ENCODE measurements around the gene ZDHHC8.

GRCh38 chr22:20183101-20183500, 51.5 kb downstream of the ZDHHC8 start:
- TF ChIP-seq CTCF (IDR thresholded peaks at IDR 0.05), result no peak
- TF ChIP-seq EZH2 (IDR thresholded peaks at IDR 0.05; ENCODE audit: borderline replicate concordance, insufficient read depth, low read depth, low read length, poor library complexity, severe bottlenecking), result no peak

All from B cell (primary cell).